Naive thymus-derived CD8-positive, alpha-beta T cell (primary cell): ENCODE data around the gene PDZD2. TPM values are rescaled to one million over a fixed set of nuclear protein-coding genes. Genes with fewer than 3 reads are reported as not detected.
A peak's percentile ranks its signal among the peaks of the same experiment; 100 is the strongest.

Source experiments
- ATAC-seq, 2 donors: fragments of 150-1000 bp; cut with Tn5 transposase in 1 of 2; sonication (Bioruptor Pico), chemical (Tn5 transposase) in 1 of 2; 1 replicate in 1 of 2; 2 replicates in 1 of 2; pipeline ENCODE4 v1.10.0; 2021; ENCODE audit warnings: mild to moderate bottlenecking in 2 of 2, moderate library complexity in 2 of 2
- POLR2A ChIA-PET: fragments of 350-600 bp; sonication (Branson Sonifier 250); formaldehyde crosslinking; loops from one replicate; lab custom pipeline; 2021; ENCODE audit warnings: antibody characterized with exemption; lab: Charles Lee
- DNase-seq, 10 donors: peaks; one replicate each; pipeline versions ENCODE4 v3.0.0 to v3.0.0-alpha.2; 2020 to 2022
- H3K27ac Mint-ChIP-seq, 10 donors: one replicate each; pipeline ENCODE4 v1.8.0; 2020 to 2022; ENCODE audit warnings: mild to moderate bottlenecking in 10 of 10, mixed read lengths in 10 of 10, moderate library complexity in 4 of 10, inconsistent platforms in 1 of 10
- H3K27me3 Mint-ChIP-seq, 5 donors: one replicate each; pipeline ENCODE4 v1.8.0; 2021 to 2022; ENCODE audit warnings: mixed read lengths in 5 of 5
- H3K36me3 Mint-ChIP-seq, 3 donors: one replicate each; pipeline ENCODE4 v1.8.0; 2020 to 2022; ENCODE audit warnings: mixed read lengths in 3 of 3, mild to moderate bottlenecking in 2 of 3, inconsistent platforms in 1 of 3
- H3K4me1 Mint-ChIP-seq, 4 donors: one replicate each; pipeline ENCODE4 v1.8.0; 2021 to 2022; ENCODE audit warnings: mixed read lengths in 4 of 4
- H3K4me3 Mint-ChIP-seq, 10 donors: one replicate each; pipeline ENCODE4 v1.8.0; 2020 to 2022; ENCODE audit warnings: mild to moderate bottlenecking in 10 of 10, mixed read lengths in 10 of 10, moderate library complexity in 6 of 10, inconsistent platforms in 1 of 10
- H3K9me3 Mint-ChIP-seq, 9 donors: one replicate each; pipeline ENCODE4 v1.8.0; 2020 to 2022; ENCODE audit warnings: mixed read lengths in 9 of 9, mild to moderate bottlenecking in 3 of 9, inconsistent platforms in 1 of 9, moderate library complexity in 1 of 9
- polyA plus RNA-seq, 3 donors: library from polyadenylated mRNA; unstranded; fragments of 300-500 nt; fragmentation: Illumina TruSeq; gene quantifications; one replicate each; pipeline ENCODE4 v1.2.3, GENCODE V29; 2021
- total RNA-seq, 8 experiments: library from RNA in 2 of 8; stranded (reverse) in 2 of 8; gene quantifications; one replicate each; pipeline ENCODE4 v1.2.3 and lab custom pipeline; 2021 to 2026

PDZD2 gene
- total and polyA plus RNA-seq, 5 experiments from 2014 or later = 0.73 to 1.7 (median 1.3) TPM; not detected in 1

- DNase-seq (no peak), ATAC-seq (no peak)
- Mint-ChIP-seq H3K27ac (no peak overlapping the region), H3K9me3 (peaks cover 0 to 3% (median 0%) of the 10 kb centered on the region in 9 donors), H3K4me3 (no peak overlapping the region), H3K36me3 (no peaks in the 10 kb centered on the region), H3K4me1 (no peaks in the 10 kb centered on the region), H3K27me3 (no peaks in the 10 kb centered on the region)
- POLR2A ChIA-PET = no interaction called here
These were observed 303.6 kb downstream of the PDZD2 start for GRCh38 chr5:31942546-31942945.

- Mint-ChIP-seq H3K27ac (no peak overlapping the region), H3K36me3 (no peaks in the 10 kb centered on the region), H3K4me3 (no peak overlapping the region), H3K27me3 (no peaks in the 10 kb centered on the region), H3K4me1 (peaks cover 0 to 5% (median 1%) of the 10 kb centered on the region in 4 donors), H3K9me3 (no peaks in the 10 kb centered on the region)
- ATAC-seq = no peak
- POLR2A ChIA-PET = no interaction called here
- no peak for DNase-seq
These were observed 305.9 kb downstream of the PDZD2 start for GRCh38 chr5:31944684-31945445.

- peaks cover 0 to 11% (median 0%) of the 10 kb centered on the region in 9 donors for H3K9me3 Mint-ChIP-seq
- no peaks in the 10 kb centered on the region for H3K27me3 Mint-ChIP-seq
- H3K4me1 Mint-ChIP-seq = peaks cover 0 to 5% (median 1%) of the 10 kb centered on the region in 4 donors
- no peak for DNase-seq
- no peak overlapping the region for H3K27ac Mint-ChIP-seq
- peaks cover 0 to 12% (median 0%) of the 10 kb centered on the region in 3 donors for H3K36me3 Mint-ChIP-seq
- ATAC-seq = no peak
- no peak overlapping the region for H3K4me3 Mint-ChIP-seq
- POLR2A ChIA-PET = no interaction called here
These were observed 309.1 kb downstream of the PDZD2 start for GRCh38 chr5:31948006-31948405.

GRCh38 chr5:31952067-31952466 lies 313.1 kb downstream of the PDZD2 start:
- H3K4me3 Mint-ChIP-seq = no peak overlapping the region
- no peak for ATAC-seq

GRCh38 chr5:31954091-31954490 lies 315.2 kb downstream of the PDZD2 start:
- peaks cover 0 to 1% (median under 1%) of the 10 kb centered on the region in 4 donors for H3K4me1 Mint-ChIP-seq
- peaks cover 0 to 6% (median 0%) of the 10 kb centered on the region in 5 donors for H3K27me3 Mint-ChIP-seq
- ATAC-seq (no peak), DNase-seq (no peak)
- peaks cover 0 to 12% (median 0%) of the 10 kb centered on the region in 3 donors for H3K36me3 Mint-ChIP-seq
- H3K4me3 Mint-ChIP-seq = no peak overlapping the region
- H3K27ac Mint-ChIP-seq = no peak overlapping the region
- POLR2A ChIA-PET = no interaction called here
- H3K9me3 Mint-ChIP-seq = peaks cover 0 to 11% (median 3%) of the 10 kb centered on the region in 9 donors

More at GRCh38 chr5:31952067-31952466, 313.1 kb downstream of the PDZD2 start:
- H3K9me3 Mint-ChIP-seq = peaks cover 0 to 11% (median 0%) of the 10 kb centered on the region in 9 donors
- H3K4me1 Mint-ChIP-seq = peaks cover 0 to 5% (median 1%) of the 10 kb centered on the region in 4 donors
- H3K27ac Mint-ChIP-seq = no peak overlapping the region
- POLR2A ChIA-PET = no interaction called here
- H3K27me3 Mint-ChIP-seq = peaks cover 0 to 4% (median 0%) of the 10 kb centered on the region in 5 donors
- H3K36me3 Mint-ChIP-seq = peaks cover 0 to 12% (median 0%) of the 10 kb centered on the region in 3 donors
- DNase-seq = no peak

GRCh38 chr5:31957151-31957550 lies 318.2 kb downstream of the PDZD2 start:
- Mint-ChIP-seq H3K27ac (no peak overlapping the region), H3K27me3 (peaks cover 0 to 9% (median 4%) of the 10 kb centered on the region in 5 donors), H3K9me3 (peaks cover 0 to 3% (median 0%) of the 10 kb centered on the region in 9 donors), H3K4me1 (peaks cover 0 to under 1% (median 0%) of the 10 kb centered on the region in 4 donors), H3K36me3 (peaks cover 0 to 2% (median 2%) of the 10 kb centered on the region in 3 donors), H3K4me3 (no peak overlapping the region)
- POLR2A ChIA-PET = no interaction called here
- DNase-seq = no peak
- ATAC-seq = no peak

GRCh38 chr5:31962351-31962751 lies 323.4 kb downstream of the PDZD2 start:
- Mint-ChIP-seq H3K9me3 (peaks cover 0 to 3% (median 0%) of the 10 kb centered on the region in 9 donors), H3K4me3 (no peak overlapping the region), H3K27ac (peak overlapping the region in 1 of 10 donors; percentile 53), H3K4me1 (peaks cover 0 to 8% (median 3%) of the 10 kb centered on the region in 4 donors), H3K27me3 (peaks cover 0 to 9% (median 4%) of the 10 kb centered on the region in 5 donors), H3K36me3 (peaks cover 0 to 2% (median 2%) of the 10 kb centered on the region in 3 donors)
- no peak for ATAC-seq
- no peak for DNase-seq
- POLR2A ChIA-PET = no interaction called here

- peaks cover 0 to 4% (median 0%) of the 10 kb centered on the region in 9 donors for H3K9me3 Mint-ChIP-seq
- peaks cover 0 to 8% (median 3%) of the 10 kb centered on the region in 4 donors for H3K4me1 Mint-ChIP-seq
- peaks cover 0 to 12% (median 4%) of the 10 kb centered on the region in 5 donors for H3K27me3 Mint-ChIP-seq
- peak overlapping the region in 1 of 10 donors; percentile 11 for H3K27ac Mint-ChIP-seq
- no peak overlapping the region for H3K4me3 Mint-ChIP-seq
- no peak for ATAC-seq
- H3K36me3 Mint-ChIP-seq = peaks cover 0 to 2% (median 2%) of the 10 kb centered on the region in 3 donors
- DNase-seq = no peak
- POLR2A ChIA-PET = no interaction called here
These were observed 324.0 kb downstream of the PDZD2 start for GRCh38 chr5:31962871-31963307.

- ATAC-seq (no peak), DNase-seq (no peak)
- POLR2A ChIA-PET = interaction anchor here (0.5 kb wide), 1 partner anchor 13 kb away, joined by 3 read pairs; no protein-coding TSS in a partner anchor
- Mint-ChIP-seq H3K27me3 (peaks cover 0 to 12% (median 4%) of the 10 kb centered on the region in 5 donors), H3K36me3 (peaks cover 0 to 2% (median 2%) of the 10 kb centered on the region in 3 donors), H3K4me3 (no peak overlapping the region), H3K9me3 (peaks cover 0 to 4% (median 0%) of the 10 kb centered on the region in 9 donors), H3K27ac (no peak overlapping the region), H3K4me1 (peaks cover 0 to 8% (median 3%) of the 10 kb centered on the region in 4 donors)
These were observed 324.6 kb downstream of the PDZD2 start for GRCh38 chr5:31963358-31964006.

- ATAC-seq = no peak
- H3K4me3 Mint-ChIP-seq = no peak overlapping the region
- POLR2A ChIA-PET = interaction anchor here (0.5 kb wide), 1 partner anchor 13 kb away, joined by 3 read pairs; no protein-coding TSS in a partner anchor
- H3K27me3 Mint-ChIP-seq = peaks cover 0 to 12% (median 4%) of the 10 kb centered on the region in 5 donors
- no peak for DNase-seq
- peaks cover 0 to 8% (median 3%) of the 10 kb centered on the region in 4 donors for H3K4me1 Mint-ChIP-seq
- H3K9me3 Mint-ChIP-seq = peaks cover 0 to 4% (median 0%) of the 10 kb centered on the region in 9 donors
- no peak overlapping the region for H3K27ac Mint-ChIP-seq
- peaks cover 0 to 2% (median 2%) of the 10 kb centered on the region in 3 donors for H3K36me3 Mint-ChIP-seq
These were observed 325.1 kb downstream of the PDZD2 start for GRCh38 chr5:31964007-31964360.

GRCh38 chr5:31965227-31965626 lies 326.3 kb downstream of the PDZD2 start:
- peaks cover 0 to 4% (median 0%) of the 10 kb centered on the region in 9 donors for H3K9me3 Mint-ChIP-seq
- peaks cover 0 to 8% (median 3%) of the 10 kb centered on the region in 4 donors for H3K4me1 Mint-ChIP-seq
- no peak overlapping the region for H3K27ac Mint-ChIP-seq
- no peak for ATAC-seq
- H3K27me3 Mint-ChIP-seq = peaks cover 0 to 7% (median 4%) of the 10 kb centered on the region in 5 donors
- H3K4me3 Mint-ChIP-seq = no peak overlapping the region
- DNase-seq = no peak
- POLR2A ChIA-PET = no interaction called here
- peaks cover 0 to 2% (median 0%) of the 10 kb centered on the region in 3 donors for H3K36me3 Mint-ChIP-seq

GRCh38 chr5:31966936-31967335 lies 328.0 kb downstream of the PDZD2 start:
- ATAC-seq = no peak
- H3K36me3 Mint-ChIP-seq = peaks cover 0 to 3% (median 0%) of the 10 kb centered on the region in 3 donors
- POLR2A ChIA-PET = no interaction called here
- DNase-seq = no peak
- H3K27ac Mint-ChIP-seq = no peak overlapping the region
- H3K27me3 Mint-ChIP-seq = peaks cover 0 to 3% (median 1%) of the 10 kb centered on the region in 5 donors
- H3K4me3 Mint-ChIP-seq = no peak overlapping the region
- peaks cover 0 to 5% (median 0%) of the 10 kb centered on the region in 9 donors for H3K9me3 Mint-ChIP-seq
- peaks cover 0 to 8% (median 3%) of the 10 kb centered on the region in 4 donors for H3K4me1 Mint-ChIP-seq
